OCI-LY3 (cell line): ENCODE data around the gene PARP15.
A peak's percentile ranks its signal among the peaks of the same experiment; 100 is the strongest.

ENCODE experiments used
- H2AFZ ChIP-seq: fragments of 200-600, 300-600 bp; shearing (Covaris generic); 2 replicates; pipeline ENCODE4 v1.6.0; 2014; ENCODE audit warnings: antibody characterized with exemption, low read depth, low read length
- H3K27ac ChIP-seq: fragments of 200-600, 300-600 bp; sonication (generic); 2 replicates; pipeline ENCODE4 v1.5.1; 2014; ENCODE audit warnings: mild to moderate bottlenecking, low read length, moderate library complexity, mixed read lengths
- H3K27me3 ChIP-seq: fragments of 200-600, 300-600 bp; sonication (generic); 2 replicates; pipeline ENCODE4 v1.6.1; 2014; ENCODE audit warnings: low read depth, low read length, mixed read lengths
- H3K36me3 ChIP-seq: fragments of 200-600, 300-600 bp; sonication (generic); replicated peaks from 2 replicates; pipeline ENCODE3; 2014; ENCODE audit warnings: low read depth, low read length, mixed read lengths
- H3K4me1 ChIP-seq: fragments of 300-600, 200-600 bp; sonication (generic); 2 replicates; pipeline ENCODE4 v1.6.1; 2014; ENCODE audit warnings: low read length, mixed read lengths
- H3K4me2 ChIP-seq: fragments of 200-600, 300-600 bp; sonication (generic); 2 replicates; pipeline ENCODE4 v1.6.1; 2014; ENCODE audit warnings: low read length, mixed read lengths
- H3K4me3 ChIP-seq: fragments of 300-600, 200-600 bp; sonication (generic); 2 replicates; pipeline ENCODE4 v1.5.1; 2014; ENCODE audit warnings: antibody characterized with exemption, mild to moderate bottlenecking, low read length, moderate library complexity
- H3K79me2 ChIP-seq: fragments of 300-600, 200-600 bp; shearing (Covaris generic); 2 replicates; pipeline ENCODE4 v1.6.1; 2014; ENCODE audit warnings: mild to moderate bottlenecking, low read length, mixed read lengths
- H3K9ac ChIP-seq: fragments of 300-600, 200-600 bp; shearing (Covaris generic); 2 replicates; pipeline ENCODE4 v1.6.0; 2014; ENCODE audit warnings: mild to moderate bottlenecking, low read length, moderate library complexity
- H3K9me3 ChIP-seq: fragments of 200-600, 300-600 bp; shearing (Covaris generic); 2 replicates; pipeline ENCODE4 v1.6.1; 2014; ENCODE audit warnings: low read length, mixed read lengths; ENCODE audit not compliant: insufficient read depth
- H4K20me1 ChIP-seq: fragments of 200-600, 300-600 bp; sonication (generic); 2 replicates; pipeline ENCODE4 v1.6.1; 2016; ENCODE audit warnings: low read length, mixed read lengths; ENCODE audit not compliant: insufficient read depth
- EZH2phosphoT487 ChIP-seq: fragments of 200-600 bp; shearing (Covaris generic); IDR thresholded peaks from 2 replicates; pipeline ENCODE4 v1.6.1; 2018; ENCODE audit warnings: antibody characterized with exemption, mixed run types, low read depth
- TF ChIP-seq, protein P1 (sequence below): fragments of 200-600, 300-600 bp; sonication (generic); IDR thresholded peaks from 2 replicates; pipeline ENCODE4 v1.5.1; 2014; ENCODE audit warnings: antibody characterized with exemption, low read length, low read depth

Gene PARP15

DNA sequence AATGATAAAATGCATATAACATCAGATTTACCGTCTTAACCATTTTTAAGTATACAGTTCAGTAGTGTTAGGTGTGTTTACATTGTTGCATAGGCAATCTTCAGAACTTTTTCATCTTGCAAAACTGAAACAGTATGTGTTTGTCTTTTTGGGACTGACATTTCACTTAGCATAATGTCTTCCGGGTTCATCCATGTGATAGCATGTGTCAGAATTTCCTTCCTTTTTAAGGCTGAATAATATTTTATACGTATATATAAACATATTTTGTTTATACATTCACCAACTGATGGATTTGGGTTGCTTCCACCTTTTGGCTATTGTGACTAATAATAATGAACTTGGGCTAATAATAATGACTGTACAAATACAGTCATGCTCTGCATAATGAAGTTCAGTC lies 3.0 kb downstream of the PARP15 start:
- 0 out of 2 replicates have a peak overlapping the region, but pooled peaks have one; percentile 3 for H3K9ac ChIP-seq
- peak overlapping the region; percentile 97 for H3K27ac ChIP-seq
- peak overlapping the region; percentile 54 for H3K4me2 ChIP-seq
- peak overlapping the region; percentile 27 for H3K4me3 ChIP-seq
- no peak overlapping the region for H2AFZ ChIP-seq
- H3K27me3 ChIP-seq = no peaks in the 10 kb centered on the region
- H3K79me2 ChIP-seq = peaks cover 82% of the 10 kb centered on the region
- peaks cover 33% of the 10 kb centered on the region for H3K4me1 ChIP-seq
- H3K36me3 ChIP-seq = peaks cover 55% of the 10 kb centered on the region
- no peaks in the 10 kb centered on the region for H4K20me1 ChIP-seq
- TF ChIP-seq, protein P1, sequence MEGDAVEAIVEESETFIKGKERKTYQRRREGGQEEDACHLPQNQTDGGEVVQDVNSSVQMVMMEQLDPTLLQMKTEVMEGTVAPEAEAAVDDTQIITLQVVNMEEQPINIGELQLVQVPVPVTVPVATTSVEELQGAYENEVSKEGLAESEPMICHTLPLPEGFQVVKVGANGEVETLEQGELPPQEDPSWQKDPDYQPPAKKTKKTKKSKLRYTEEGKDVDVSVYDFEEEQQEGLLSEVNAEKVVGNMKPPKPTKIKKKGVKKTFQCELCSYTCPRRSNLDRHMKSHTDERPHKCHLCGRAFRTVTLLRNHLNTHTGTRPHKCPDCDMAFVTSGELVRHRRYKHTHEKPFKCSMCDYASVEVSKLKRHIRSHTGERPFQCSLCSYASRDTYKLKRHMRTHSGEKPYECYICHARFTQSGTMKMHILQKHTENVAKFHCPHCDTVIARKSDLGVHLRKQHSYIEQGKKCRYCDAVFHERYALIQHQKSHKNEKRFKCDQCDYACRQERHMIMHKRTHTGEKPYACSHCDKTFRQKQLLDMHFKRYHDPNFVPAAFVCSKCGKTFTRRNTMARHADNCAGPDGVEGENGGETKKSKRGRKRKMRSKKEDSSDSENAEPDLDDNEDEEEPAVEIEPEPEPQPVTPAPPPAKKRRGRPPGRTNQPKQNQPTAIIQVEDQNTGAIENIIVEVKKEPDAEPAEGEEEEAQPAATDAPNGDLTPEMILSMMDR = no peak
- TF ChIP-seq EZH2phosphoT487 = no peak
- H3K9me3 ChIP-seq = peaks cover 29% of the 10 kb centered on the region

DNA sequence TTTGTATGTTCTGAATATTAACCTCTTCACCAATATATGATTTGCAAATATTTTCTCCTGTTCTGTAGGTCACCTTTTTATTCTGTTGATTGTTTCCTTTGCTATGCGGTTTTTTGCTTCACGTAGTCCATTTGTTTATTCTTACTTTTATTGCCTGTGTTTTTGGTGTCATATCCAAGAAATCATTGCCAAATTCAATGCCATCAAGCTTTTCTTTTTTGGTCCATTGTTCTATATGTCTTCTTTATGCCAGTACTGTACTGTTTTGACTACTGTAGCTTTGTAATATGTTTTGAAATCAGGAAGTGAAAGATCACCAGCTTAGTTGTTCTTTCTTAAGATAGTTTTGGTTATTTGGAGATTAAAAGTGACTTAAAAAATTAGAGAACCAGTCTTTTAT lies 4.2 kb downstream of the PARP15 start:
- H3K4me2 ChIP-seq = no peak overlapping the region
- H3K9me3 ChIP-seq = peaks cover 29% of the 10 kb centered on the region
- no peak overlapping the region for H2AFZ ChIP-seq
- H3K79me2 ChIP-seq = peaks cover 94% of the 10 kb centered on the region
- H3K4me3 ChIP-seq = no peak overlapping the region
- H3K27me3 ChIP-seq = no peaks in the 10 kb centered on the region
- H3K4me1 ChIP-seq = peaks cover 38% of the 10 kb centered on the region
- H4K20me1 ChIP-seq = no peaks in the 10 kb centered on the region
- no peak overlapping the region for H3K27ac ChIP-seq
- H3K9ac ChIP-seq = no peak overlapping the region
- peaks cover 65% of the 10 kb centered on the region for H3K36me3 ChIP-seq
- TF ChIP-seq EZH2phosphoT487 = no peak
- TF ChIP-seq, protein P1 = no peak

DNA sequence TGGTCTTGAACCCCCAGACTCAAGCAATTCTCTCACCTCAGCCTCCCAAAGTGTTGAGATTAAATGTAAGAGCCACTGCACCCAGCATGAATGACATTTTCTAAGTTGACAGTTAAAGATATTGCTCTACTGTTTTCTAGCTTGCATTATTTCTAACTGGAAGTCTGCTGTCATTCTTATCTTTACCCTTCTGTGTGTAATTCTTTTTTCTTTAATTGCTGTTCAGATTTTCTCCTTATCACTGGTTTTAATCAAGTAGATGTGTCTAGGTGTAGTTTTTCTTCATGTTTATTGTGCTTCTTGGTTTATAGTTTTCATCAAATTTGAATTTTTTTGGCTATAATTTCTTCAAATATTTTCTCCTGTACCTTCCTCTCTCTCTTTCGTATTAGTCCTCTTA lies 4.9 kb downstream of the PARP15 start:
- Histone ChIP-seq H3K4me2 (no peak overlapping the region), H3K4me3 (no peak overlapping the region), H3K9ac (no peak overlapping the region), H3K27me3 (no peaks in the 10 kb centered on the region), H4K20me1 (no peaks in the 10 kb centered on the region), H3K36me3 (peaks cover 73% of the 10 kb centered on the region), H3K79me2 (peaks cover 100% of the 10 kb centered on the region), H3K27ac (no peak overlapping the region), H3K9me3 (peaks cover 29% of the 10 kb centered on the region), H3K4me1 (peaks cover 38% of the 10 kb centered on the region), H2AFZ (no peak overlapping the region)
- TF ChIP-seq, protein P1 = no peak
- no peak for TF ChIP-seq EZH2phosphoT487

DNA sequence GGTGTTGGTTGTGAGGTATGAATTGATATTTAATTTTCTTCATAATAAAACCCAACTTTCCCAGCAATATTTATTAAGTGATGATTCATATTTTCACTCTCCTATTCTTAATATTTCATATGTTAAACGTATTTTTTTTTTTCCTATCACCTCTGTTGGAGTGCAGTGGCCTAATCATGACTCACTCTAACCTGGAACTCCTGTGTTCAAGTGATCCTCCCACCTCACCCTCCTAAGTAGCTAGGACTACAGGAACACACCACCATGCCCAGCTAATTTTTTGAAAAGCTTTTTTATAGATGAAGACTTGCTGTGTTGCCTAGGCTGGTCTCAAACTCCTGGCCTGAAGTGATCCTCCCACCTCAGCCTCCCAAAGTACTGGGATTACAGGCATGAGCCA lies 8.6 kb downstream of the PARP15 start:
- TF ChIP-seq, protein P1 = no peak
- no peak for TF ChIP-seq EZH2phosphoT487
- peak overlapping the region; percentile 98 for H3K27ac ChIP-seq
- no peak overlapping the region for H3K9ac ChIP-seq
- no peaks in the 10 kb centered on the region for H3K27me3 ChIP-seq
- peaks cover 94% of the 10 kb centered on the region for H3K79me2 ChIP-seq
- H3K4me2 ChIP-seq = no peak overlapping the region
- no peak overlapping the region for H2AFZ ChIP-seq
- H3K4me1 ChIP-seq = peaks cover 61% of the 10 kb centered on the region
- peaks cover 23% of the 10 kb centered on the region for H3K9me3 ChIP-seq
- H4K20me1 ChIP-seq = no peaks in the 10 kb centered on the region
- peaks cover 73% of the 10 kb centered on the region for H3K36me3 ChIP-seq
- H3K4me3 ChIP-seq = no peak overlapping the region
